ENCODE measurements around the gene ALKBH1.

- TF ChIP-seq ARHGAP35 (CRISPR knock-in tag; IDR thresholded peaks at IDR 0.05; ENCODE audit: borderline replicate concordance): no peak
- no peak for TF ChIP-seq ZBTB43 (CRISPR knock-in tag; conservative IDR thresholded peaks at IDR 0.05)
- no peak for TF ChIP-seq AHDC1 (CRISPR knock-in tag; IDR thresholded peaks at IDR 0.05; ENCODE audit: borderline replicate concordance)
- no peak for TF ChIP-seq GABPA (IDR thresholded peaks at IDR 0.05; ENCODE audit: low read depth, low read length)
- TF ChIP-seq GABPA (CRISPR knock-in tag; IDR thresholded peaks at IDR 0.05; ENCODE audit: low read depth): no peak
- TF ChIP-seq MAFF (IDR thresholded peaks at IDR 0.05; ENCODE audit: low read depth, low read length): no peak
- TF ChIP-seq RAD21 (CRISPR knock-in tag; IDR thresholded peaks at IDR 0.05): no peak
- no peak for TF ChIP-seq CTCF (CRISPR knock-in tag; IDR thresholded peaks at IDR 0.05)
- no peak for TF ChIP-seq SETDB1 (CRISPR knock-in tag; IDR thresholded peaks at IDR 0.05; ENCODE audit: borderline replicate concordance)
- no peak for TF ChIP-seq ESRRA (CRISPR knock-in tag; IDR thresholded peaks at IDR 0.05; ENCODE audit: low read depth)
Observed at GRCh38 chr14:77667331-77667730, 40.5 kb downstream of the ALKBH1 start.
